ENCODE data around the gene ECM2.

DNA sequence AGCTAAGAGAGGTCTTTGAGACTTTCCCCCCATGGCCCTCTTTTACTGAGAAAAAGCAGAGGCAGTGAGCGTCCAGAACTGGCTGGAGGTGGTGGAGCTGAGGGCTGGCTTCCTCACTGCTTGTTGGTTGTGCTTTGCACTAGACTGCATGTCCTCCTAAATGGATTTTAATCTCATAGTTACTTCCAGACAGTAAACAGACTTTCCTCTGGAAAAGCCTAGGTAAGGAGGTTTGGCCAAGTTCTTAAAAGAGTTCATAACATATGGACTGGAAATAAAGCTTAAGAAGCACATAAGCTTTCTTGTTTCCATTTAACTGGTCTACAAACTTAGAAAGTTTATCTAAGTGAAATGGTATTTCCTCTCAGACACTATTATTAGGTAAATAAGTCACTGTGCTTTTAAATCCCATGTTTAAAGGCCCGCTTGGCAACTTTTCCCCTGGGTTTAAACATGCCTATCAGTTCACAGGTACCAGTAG, 55.5 kb downstream of the ECM2 start:
- TF ChIP-seq, protein P1, sequence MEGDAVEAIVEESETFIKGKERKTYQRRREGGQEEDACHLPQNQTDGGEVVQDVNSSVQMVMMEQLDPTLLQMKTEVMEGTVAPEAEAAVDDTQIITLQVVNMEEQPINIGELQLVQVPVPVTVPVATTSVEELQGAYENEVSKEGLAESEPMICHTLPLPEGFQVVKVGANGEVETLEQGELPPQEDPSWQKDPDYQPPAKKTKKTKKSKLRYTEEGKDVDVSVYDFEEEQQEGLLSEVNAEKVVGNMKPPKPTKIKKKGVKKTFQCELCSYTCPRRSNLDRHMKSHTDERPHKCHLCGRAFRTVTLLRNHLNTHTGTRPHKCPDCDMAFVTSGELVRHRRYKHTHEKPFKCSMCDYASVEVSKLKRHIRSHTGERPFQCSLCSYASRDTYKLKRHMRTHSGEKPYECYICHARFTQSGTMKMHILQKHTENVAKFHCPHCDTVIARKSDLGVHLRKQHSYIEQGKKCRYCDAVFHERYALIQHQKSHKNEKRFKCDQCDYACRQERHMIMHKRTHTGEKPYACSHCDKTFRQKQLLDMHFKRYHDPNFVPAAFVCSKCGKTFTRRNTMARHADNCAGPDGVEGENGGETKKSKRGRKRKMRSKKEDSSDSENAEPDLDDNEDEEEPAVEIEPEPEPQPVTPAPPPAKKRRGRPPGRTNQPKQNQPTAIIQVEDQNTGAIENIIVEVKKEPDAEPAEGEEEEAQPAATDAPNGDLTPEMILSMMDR (IDR thresholded peaks at IDR 0.05) = no peak
- no peak for TF ChIP-seq POLR2A (IDR thresholded peaks at IDR 0.05)

All from thyroid gland (tissue), 4 donors.